ENCODE results near the gene BICD1. TPM values are rescaled to one million over a fixed set of nuclear protein-coding genes. Genes with fewer than 3 reads are reported as not detected.

Gene BICD1
- total and polyA plus RNA-seq, 2 donors (not counting 1 experiment from before 2014, with no cell fraction given) = 15.2 to 93.5 TPM

GRCh38 chr12:32312049-32312670 is 205.5 kb downstream of the BICD1 start:
- H3K9me3 Mint-ChIP-seq (ENCODE audit: insufficient read depth) = no peaks in the 10 kb centered on the region
- Histone ChIP-seq H3K4me2 (replicated peaks; ENCODE audit: low read depth, low read length, poor library complexity, severe bottlenecking) (no peak overlapping the region), H3K4me1 (ENCODE audit: control insufficient read depth in 2 of 2, insufficient read depth in 2 of 2, low read length in 2 of 2) (peaks cover 0 to 6% of the 10 kb centered on the region in 2 donors), H3K36me3 (replicated peaks in 1 of 2; ENCODE audit: control extremely low read depth in 1 of 2, control insufficient read depth in 1 of 2, extremely low read depth in 1 of 2, insufficient read depth in 2 of 2, low read length in 1 of 2) (peaks cover 2 to 5% of the 10 kb centered on the region in 2 experiments), H3K9me3 (ENCODE audit: control extremely low read depth in 1 of 3, control insufficient read depth in 2 of 3, insufficient read depth in 1 of 3, low read length in 2 of 3) (no peaks in the 10 kb centered on the region), H3K79me2 (ENCODE audit: control insufficient read depth, insufficient read depth, low read length) (no peaks in the 10 kb centered on the region), H3K4me3 (ENCODE audit: control extremely low read depth in 1 of 5, extremely low read depth in 1 of 5, insufficient read depth in 1 of 5, low read depth in 2 of 5, low read length in 4 of 5) (no peak overlapping the region), H4K20me1 (ENCODE audit: control insufficient read depth, insufficient read depth, low read length, poor library complexity, severe bottlenecking) (no peaks in the 10 kb centered on the region), H2AFZ (ENCODE audit: insufficient read depth, low read depth, low read length, poor library complexity, severe bottlenecking) (no peak overlapping the region), H3K27me3 (replicated peaks in 1 of 4; ENCODE audit: control extremely low read depth in 1 of 4, control insufficient read depth in 3 of 4, insufficient read depth in 4 of 4, low read length in 3 of 4) (no peaks in the 10 kb centered on the region), H3K9ac (ENCODE audit: low read length) (no peak overlapping the region), H3K27ac (ENCODE audit: low read length in 2 of 2) (no peak overlapping the region)
- peak; percentile 76 for TF ChIP-seq CTCF (IDR thresholded peaks at IDR 0.05)
- TF ChIP-seq EZH2 (IDR thresholded peaks at IDR 0.05; ENCODE audit: borderline replicate concordance, insufficient read depth, low read depth, low read length, poor library complexity, severe bottlenecking) = no peak
- no peaks in the 10 kb centered on the region for H3K27me3 Mint-ChIP-seq
- no CpG with 5 or more reads among the region's 2 CpGs for WGBS (ENCODE audit: insufficient coverage)
- ChIA-PET CTCF (interaction anchor here (0.5 to 4.7 kb wide), 49 partner anchors 9 to 1708 kb away, joined by 3 to 78 read pairs (median 3); partner anchors contain the start of gene ETFBKMT), POLR2A (interaction anchor here (0.9 kb wide), 1 partner anchor 252 kb away, joined by 3 read pairs; no protein-coding TSS in a partner anchor)
- no peak overlapping the region for H3K4me3 Mint-ChIP-seq
- peak overlapping the region; percentile 86 for H3K27ac Mint-ChIP-seq
- intact Hi-C loops (cut with micrococcal nuclease) = loop anchor here (1.0 to 5.0 kb wide), 6 partner anchors 40 to 1710 kb away; partner anchors contain the start of gene ALG10
- peak; percentile 67 for DNase-seq
- ATAC-seq (ENCODE audit: low read depth) = peak; percentile 58
- peaks cover 8% of the 10 kb centered on the region for H3K4me1 Mint-ChIP-seq

GRCh38 chr12:32322354-32322753 is 215.7 kb downstream of the BICD1 start:
- H3K4me3 ChIP-seq (ENCODE audit: control extremely low read depth in 1 of 5, extremely low read depth in 1 of 5, insufficient read depth in 1 of 5, low read depth in 2 of 5, low read length in 4 of 5) = no peak overlapping the region
- ChIA-PET CTCF (interaction anchor here (0.9 to 1.6 kb wide), 3 partner anchors 11 to 215 kb away, joined by 3 to 4 read pairs (median 3); no protein-coding TSS in a partner anchor), POLR2A (no interaction called here)
- H3K27me3 ChIP-seq (replicated peaks in 1 of 4; ENCODE audit: control extremely low read depth in 1 of 4, control insufficient read depth in 3 of 4, insufficient read depth in 4 of 4, low read length in 3 of 4) = no peaks in the 10 kb centered on the region
- H4K20me1 ChIP-seq (ENCODE audit: control insufficient read depth, insufficient read depth, low read length, poor library complexity, severe bottlenecking) = no peaks in the 10 kb centered on the region
- no peaks in the 10 kb centered on the region for H3K4me1 Mint-ChIP-seq
- no peak overlapping the region for H3K27ac Mint-ChIP-seq
- H3K79me2 ChIP-seq (ENCODE audit: control insufficient read depth, insufficient read depth, low read length) = peaks cover 13% of the 10 kb centered on the region
- no peak for TF ChIP-seq EZH2 (IDR thresholded peaks at IDR 0.05; ENCODE audit: borderline replicate concordance, insufficient read depth, low read depth, low read length, poor library complexity, severe bottlenecking)
- no peak for TF ChIP-seq CTCF (IDR thresholded peaks at IDR 0.05)
- no peak overlapping the region for H2AFZ ChIP-seq (ENCODE audit: insufficient read depth, low read depth, low read length, poor library complexity, severe bottlenecking)
- H3K27me3 Mint-ChIP-seq = no peaks in the 10 kb centered on the region
- DNase-seq (no peak), ATAC-seq (ENCODE audit: low read depth) (no peak)
- 100% methylated on average over 6 of the region's 7 CpGs for WGBS (ENCODE audit: insufficient coverage)
- no peaks in the 10 kb centered on the region for H3K4me1 ChIP-seq (ENCODE audit: control insufficient read depth in 2 of 2, insufficient read depth in 2 of 2, low read length in 2 of 2)
- H3K9me3 ChIP-seq (ENCODE audit: control extremely low read depth in 1 of 3, control insufficient read depth in 2 of 3, insufficient read depth in 1 of 3, low read length in 2 of 3) = no peaks in the 10 kb centered on the region
- no peak overlapping the region for H3K27ac ChIP-seq (ENCODE audit: low read length in 2 of 2)
- no peaks in the 10 kb centered on the region for H3K9me3 Mint-ChIP-seq (ENCODE audit: insufficient read depth)
- no peak overlapping the region for H3K9ac ChIP-seq (ENCODE audit: low read length)
- H3K4me3 Mint-ChIP-seq = no peak overlapping the region
- intact Hi-C loops (cut with micrococcal nuclease) = no loop called here
- H3K4me2 ChIP-seq (replicated peaks; ENCODE audit: low read depth, low read length, poor library complexity, severe bottlenecking) = no peak overlapping the region
- H3K36me3 ChIP-seq (replicated peaks in 1 of 2; ENCODE audit: control extremely low read depth in 1 of 2, control insufficient read depth in 1 of 2, extremely low read depth in 1 of 2, insufficient read depth in 2 of 2, low read length in 1 of 2) = no peaks in the 10 kb centered on the region
